Measurements from ENCODE around the gene TIGD2.

Gene TIGD2

DNA sequence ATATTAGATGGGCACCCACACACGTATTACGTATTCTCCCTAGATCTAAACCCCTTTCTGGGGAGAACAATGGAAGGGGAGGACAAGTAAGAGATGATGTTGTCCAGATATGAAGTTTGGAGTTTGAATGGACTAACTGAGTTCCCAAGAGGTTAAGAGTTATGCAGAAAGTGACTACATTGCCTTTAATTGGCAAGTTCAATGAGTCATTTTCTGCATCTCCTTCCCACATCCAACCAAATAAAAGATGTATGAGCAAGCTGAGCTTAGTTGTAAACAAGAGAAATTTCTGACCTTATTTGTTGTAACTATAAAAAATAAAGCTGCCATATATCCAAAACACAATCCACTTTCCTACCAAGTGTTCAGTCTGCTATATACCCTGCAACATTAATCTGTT, 50.5 kb downstream of the TIGD2 start:
- Histone ChIP-seq H3K9ac (ENCODE audit: low read depth, low read length, poor library complexity, severe bottlenecking) (no peak overlapping the region), H4K20me1 (ENCODE audit: insufficient read depth, low read length, poor library complexity, severe bottlenecking) (no peaks in the 10 kb centered on the region), H3K4me3 (ENCODE audit: low read length, poor library complexity, severe bottlenecking) (no peak overlapping the region), H3K79me2 (ENCODE audit: insufficient read depth, low read length) (no peaks in the 10 kb centered on the region), H3K36me3 (ENCODE audit: insufficient read depth, low read length) (no peaks in the 10 kb centered on the region), H3F3A (ENCODE audit: low read depth) (no peaks in the 10 kb centered on the region), H3K27me3 (ENCODE audit: insufficient read depth, low read length, poor library complexity, severe bottlenecking) (no peaks in the 10 kb centered on the region), H3K4me1 (ENCODE audit: insufficient read depth, low read length, poor library complexity, severe bottlenecking) (no peaks in the 10 kb centered on the region), H3K9me2 (replicated peaks; ENCODE audit: low read depth, low read length) (no peaks in the 10 kb centered on the region), H2AFZ (ENCODE audit: low read length) (no peak overlapping the region), H3K4me2 (ENCODE audit: low read depth, low read length, poor library complexity, severe bottlenecking) (no peak overlapping the region), H3K9me3 (ENCODE audit: insufficient read depth, low read depth, low read length) (no peaks in the 10 kb centered on the region)
- TF ChIP-seq EZH2phosphoT487 (IDR thresholded peaks at IDR 0.05; ENCODE audit: borderline replicate concordance) = no peak
- TF ChIP-seq, protein P1, sequence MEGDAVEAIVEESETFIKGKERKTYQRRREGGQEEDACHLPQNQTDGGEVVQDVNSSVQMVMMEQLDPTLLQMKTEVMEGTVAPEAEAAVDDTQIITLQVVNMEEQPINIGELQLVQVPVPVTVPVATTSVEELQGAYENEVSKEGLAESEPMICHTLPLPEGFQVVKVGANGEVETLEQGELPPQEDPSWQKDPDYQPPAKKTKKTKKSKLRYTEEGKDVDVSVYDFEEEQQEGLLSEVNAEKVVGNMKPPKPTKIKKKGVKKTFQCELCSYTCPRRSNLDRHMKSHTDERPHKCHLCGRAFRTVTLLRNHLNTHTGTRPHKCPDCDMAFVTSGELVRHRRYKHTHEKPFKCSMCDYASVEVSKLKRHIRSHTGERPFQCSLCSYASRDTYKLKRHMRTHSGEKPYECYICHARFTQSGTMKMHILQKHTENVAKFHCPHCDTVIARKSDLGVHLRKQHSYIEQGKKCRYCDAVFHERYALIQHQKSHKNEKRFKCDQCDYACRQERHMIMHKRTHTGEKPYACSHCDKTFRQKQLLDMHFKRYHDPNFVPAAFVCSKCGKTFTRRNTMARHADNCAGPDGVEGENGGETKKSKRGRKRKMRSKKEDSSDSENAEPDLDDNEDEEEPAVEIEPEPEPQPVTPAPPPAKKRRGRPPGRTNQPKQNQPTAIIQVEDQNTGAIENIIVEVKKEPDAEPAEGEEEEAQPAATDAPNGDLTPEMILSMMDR (conservative IDR thresholded peaks at IDR 0.05; ENCODE audit: low read length) = no peak

DNA sequence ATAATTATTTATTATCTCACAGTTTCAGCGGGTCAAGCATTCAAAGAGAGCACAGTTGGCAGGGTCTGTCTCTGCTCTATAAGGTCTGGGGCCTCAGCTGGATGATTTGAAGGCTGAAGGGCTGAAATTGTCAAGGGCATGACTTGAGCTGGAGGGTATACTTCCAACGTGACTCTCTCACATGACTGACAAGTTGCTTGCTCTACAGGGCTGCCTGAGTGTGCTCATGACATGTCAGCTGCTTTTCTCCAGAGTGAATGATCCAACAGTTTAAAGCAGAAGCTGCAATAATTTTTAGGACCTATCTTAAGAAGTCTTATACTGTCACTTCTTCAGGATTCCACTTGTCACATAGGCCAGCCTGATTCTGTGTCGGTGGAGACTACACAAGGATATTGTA, 51.2 kb downstream of the TIGD2 start:
- Histone ChIP-seq H3K79me2 (ENCODE audit: insufficient read depth, low read length) (no peaks in the 10 kb centered on the region), H3K4me3 (ENCODE audit: low read length, poor library complexity, severe bottlenecking) (no peak overlapping the region), H3K27me3 (ENCODE audit: insufficient read depth, low read length, poor library complexity, severe bottlenecking) (no peaks in the 10 kb centered on the region), H3K9ac (ENCODE audit: low read depth, low read length, poor library complexity, severe bottlenecking) (no peak overlapping the region), H4K20me1 (ENCODE audit: insufficient read depth, low read length, poor library complexity, severe bottlenecking) (no peaks in the 10 kb centered on the region), H3K9me2 (replicated peaks; ENCODE audit: low read depth, low read length) (no peaks in the 10 kb centered on the region), H2AFZ (ENCODE audit: low read length) (no peak overlapping the region), H3K9me3 (ENCODE audit: insufficient read depth, low read depth, low read length) (no peaks in the 10 kb centered on the region), H3K36me3 (ENCODE audit: insufficient read depth, low read length) (no peaks in the 10 kb centered on the region), H3K4me2 (ENCODE audit: low read depth, low read length, poor library complexity, severe bottlenecking) (no peak overlapping the region), H3F3A (ENCODE audit: low read depth) (no peaks in the 10 kb centered on the region), H3K4me1 (ENCODE audit: insufficient read depth, low read length, poor library complexity, severe bottlenecking) (no peaks in the 10 kb centered on the region)
- TF ChIP-seq, protein P1 (conservative IDR thresholded peaks at IDR 0.05; ENCODE audit: low read length) = no peak

DNA sequence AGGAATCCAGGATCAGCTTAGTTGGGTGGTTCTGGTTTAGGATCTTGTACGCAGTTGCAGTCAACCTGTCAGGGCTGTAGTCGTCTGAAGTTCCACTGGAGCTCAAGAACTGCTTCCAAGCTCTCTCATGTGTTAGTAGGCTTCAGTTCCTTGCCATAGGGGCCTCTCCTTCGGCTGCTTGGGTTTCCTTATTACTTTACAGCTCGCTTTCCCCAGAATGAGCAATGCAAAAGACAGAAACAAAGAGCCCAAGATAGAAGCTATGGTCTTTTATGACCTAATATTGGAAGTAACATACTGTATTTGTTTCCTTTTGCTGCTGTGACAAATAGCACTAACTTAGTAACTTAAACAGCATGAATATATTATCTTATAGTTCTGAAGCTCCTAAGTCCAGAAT, 51.7 kb downstream of the TIGD2 start:
- H3K27me3 ChIP-seq (ENCODE audit: insufficient read depth, low read length, poor library complexity, severe bottlenecking) = no peaks in the 10 kb centered on the region
- H4K20me1 ChIP-seq (ENCODE audit: insufficient read depth, low read length, poor library complexity, severe bottlenecking) = no peaks in the 10 kb centered on the region
- no peak overlapping the region for H3K9ac ChIP-seq (ENCODE audit: low read depth, low read length, poor library complexity, severe bottlenecking)
- H3K4me2 ChIP-seq (ENCODE audit: low read depth, low read length, poor library complexity, severe bottlenecking) = no peak overlapping the region
- no peaks in the 10 kb centered on the region for H3K4me1 ChIP-seq (ENCODE audit: insufficient read depth, low read length, poor library complexity, severe bottlenecking)
- no peaks in the 10 kb centered on the region for H3K79me2 ChIP-seq (ENCODE audit: insufficient read depth, low read length)
- H3F3A ChIP-seq (ENCODE audit: low read depth) = no peaks in the 10 kb centered on the region
- H3K36me3 ChIP-seq (ENCODE audit: insufficient read depth, low read length) = no peaks in the 10 kb centered on the region
- TF ChIP-seq, protein P1 (conservative IDR thresholded peaks at IDR 0.05; ENCODE audit: low read length) = no peak
- TF ChIP-seq EZH2phosphoT487 (IDR thresholded peaks at IDR 0.05; ENCODE audit: borderline replicate concordance) = no peak
- H2AFZ ChIP-seq (ENCODE audit: low read length) = no peak overlapping the region
- H3K9me2 ChIP-seq (replicated peaks; ENCODE audit: low read depth, low read length) = no peaks in the 10 kb centered on the region
- H3K9me3 ChIP-seq (ENCODE audit: insufficient read depth, low read depth, low read length) = no peaks in the 10 kb centered on the region
- H3K4me3 ChIP-seq (ENCODE audit: low read length, poor library complexity, severe bottlenecking) = no peak overlapping the region

Measured in Loucy (cell line).